GM10847 (cell line): Measurements from ENCODE around the gene TLE1.

ENCODE experiments used
- POLR2A ChIP-seq: IDR thresholded peaks from 2 replicates; pipeline ENCODE4 v1.6.1; 2011; ENCODE audit not compliant: insufficient read length; ENCODE audit errors: extremely low read depth

TLE1 gene

GRCh38 chr9:81601639-81602623 is 87.4 kb downstream of the TLE1 start:
- TF ChIP-seq POLR2A: no peak

GRCh38 chr9:81600631-81601030 is 88.7 kb downstream of the TLE1 start:
- TF ChIP-seq POLR2A: no peak

- no peak for TF ChIP-seq POLR2A
Measured at GRCh38 chr9:81599837-81600236, 89.5 kb downstream of the TLE1 start.

DNA sequence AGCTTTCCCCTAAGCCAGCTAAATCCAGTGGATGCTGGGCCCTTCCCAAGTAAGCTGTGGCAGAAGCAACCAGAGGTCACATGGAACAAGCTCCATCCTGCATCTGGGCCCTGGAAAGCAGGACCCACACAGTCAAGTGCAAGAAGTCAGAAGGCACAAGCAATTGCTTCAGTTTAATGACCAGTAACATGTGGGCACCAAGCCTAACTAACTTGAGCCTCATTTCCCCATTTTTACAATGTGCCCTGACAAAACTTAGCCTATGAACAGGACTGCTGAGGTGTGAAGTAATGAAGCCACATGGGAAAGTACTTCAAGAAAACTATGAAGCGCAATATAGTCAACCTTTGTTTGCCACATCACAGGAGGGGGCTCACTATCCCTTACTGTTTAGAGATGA is 90.5 kb downstream of the TLE1 start:
- no peak for TF ChIP-seq POLR2A

DNA sequence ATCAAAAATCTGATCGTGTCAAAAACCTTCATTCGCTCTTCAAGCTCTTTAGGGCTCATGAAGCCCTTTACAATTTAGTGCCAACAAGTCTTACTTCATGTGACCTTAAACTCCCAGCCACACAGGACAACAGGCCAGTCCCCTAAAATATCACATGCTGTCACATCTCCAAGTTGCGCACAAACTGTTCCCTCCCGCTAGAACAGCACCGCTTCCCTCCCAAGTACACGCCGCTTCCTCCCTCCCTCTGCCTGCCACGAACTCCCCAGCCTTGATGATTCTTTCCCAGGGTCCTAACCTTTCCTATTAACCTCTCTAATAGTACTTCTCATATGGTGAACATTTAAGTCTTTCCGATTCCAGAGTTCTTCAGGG is 91.2 kb downstream of the TLE1 start:
- TF ChIP-seq POLR2A: no peak

GRCh38 chr9:81597419-81598122 is 91.8 kb downstream of the TLE1 start:
- TF ChIP-seq POLR2A: no peak

DNA sequence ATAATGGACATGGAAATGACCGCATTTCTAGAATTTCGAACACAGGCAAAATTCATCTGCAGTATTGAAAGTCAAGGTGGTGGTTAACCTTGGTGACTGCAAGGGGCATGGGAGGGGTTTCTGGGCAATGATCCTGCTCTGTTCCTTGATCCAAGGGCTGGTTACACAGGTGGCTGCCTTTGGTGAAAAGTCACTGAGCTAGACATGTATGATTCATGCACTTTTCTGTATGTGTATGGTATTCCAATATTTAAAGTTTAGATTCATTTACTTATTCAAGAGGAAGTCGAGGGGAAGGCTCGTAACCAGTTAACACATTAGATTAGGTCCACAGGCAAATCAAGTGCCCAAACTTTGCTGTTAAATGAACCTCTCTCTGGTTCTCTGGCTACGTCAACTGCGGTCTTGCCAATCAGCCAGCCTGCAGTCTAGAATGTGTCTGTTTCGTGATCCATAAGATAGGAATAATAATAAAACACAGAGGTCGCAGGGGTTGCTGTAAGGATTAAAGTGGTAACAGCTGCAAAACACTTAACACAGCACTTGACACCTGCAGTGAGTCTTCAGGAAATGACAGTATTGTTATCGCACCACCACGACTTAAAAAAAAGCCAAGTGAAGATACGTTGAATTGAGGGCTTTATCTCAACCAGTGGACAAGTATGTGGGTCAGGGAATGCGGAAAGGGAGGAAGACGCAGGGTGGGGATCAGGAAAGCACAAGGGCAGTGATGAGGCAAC is 92.5 kb downstream of the TLE1 start:
- TF ChIP-seq POLR2A: no peak

GRCh38 chr9:81595887-81596543 is 93.3 kb downstream of the TLE1 start:
- TF ChIP-seq POLR2A: no peak

- no peak for TF ChIP-seq POLR2A
Measured at GRCh38 chr9:81594415-81594814, 94.9 kb downstream of the TLE1 start.

- no peak for TF ChIP-seq POLR2A
Measured at GRCh38 chr9:81592887-81593266, 96.5 kb downstream of the TLE1 start.

- TF ChIP-seq POLR2A: no peak
Measured at GRCh38 chr9:81591791-81592190, 97.6 kb downstream of the TLE1 start.

DNA sequence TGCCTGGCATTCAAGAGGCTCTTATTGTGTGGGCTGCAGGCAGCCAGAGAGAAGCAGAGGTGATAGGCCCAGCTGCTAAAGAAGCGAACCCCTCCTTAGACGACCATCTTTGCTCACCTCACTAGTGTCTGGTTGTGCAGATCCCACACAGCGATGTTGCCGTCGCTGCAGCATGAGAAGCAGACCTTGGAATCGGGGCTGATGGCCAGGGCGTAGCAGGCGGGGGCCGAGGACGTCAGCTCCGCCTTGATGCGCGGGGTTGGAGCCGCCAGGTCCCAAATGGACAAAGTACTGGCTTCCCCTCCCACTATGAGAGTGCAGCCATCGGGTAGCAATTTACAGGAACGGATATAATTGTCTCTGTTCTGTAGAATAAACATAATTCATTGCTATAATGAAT is 98.7 kb downstream of the TLE1 start:
- no peak for TF ChIP-seq POLR2A

DNA sequence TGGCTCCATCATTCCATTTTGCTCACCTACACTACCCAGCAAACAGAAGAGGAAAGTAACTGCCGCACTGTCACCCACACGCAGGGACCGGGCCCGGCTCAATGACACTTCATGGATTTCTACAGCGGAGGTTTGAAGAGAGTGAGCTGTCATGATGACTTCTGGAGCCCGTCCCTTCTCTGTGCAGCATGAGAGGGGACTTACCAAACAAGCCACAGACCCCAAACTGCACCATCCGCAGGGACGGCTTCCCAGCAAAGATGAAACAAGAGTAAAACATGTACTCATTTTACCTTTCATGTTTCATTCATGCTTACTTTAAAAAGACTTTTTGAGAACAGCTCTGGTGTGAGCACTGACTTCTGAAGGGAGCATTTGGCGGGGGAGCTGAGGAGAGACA is 99.5 kb downstream of the TLE1 start:
- TF ChIP-seq POLR2A: no peak

GRCh38 chr9:81589392-81589791 is 100.0 kb downstream of the TLE1 start:
- TF ChIP-seq POLR2A: no peak
